ENCODE results near the gene WDR4. TPM values are rescaled to one million over a fixed set of nuclear protein-coding genes. Genes with fewer than 3 reads are reported as not detected.
"Not testable (repeated sequence)": the region's sequence is repeated elsewhere in the genome, so short reads cannot be mapped to it uniquely, and the experiment has no call there.

WDR4 gene
- total RNA-seq, 1 donor from 2014 or later = 6.5 TPM

DNA sequence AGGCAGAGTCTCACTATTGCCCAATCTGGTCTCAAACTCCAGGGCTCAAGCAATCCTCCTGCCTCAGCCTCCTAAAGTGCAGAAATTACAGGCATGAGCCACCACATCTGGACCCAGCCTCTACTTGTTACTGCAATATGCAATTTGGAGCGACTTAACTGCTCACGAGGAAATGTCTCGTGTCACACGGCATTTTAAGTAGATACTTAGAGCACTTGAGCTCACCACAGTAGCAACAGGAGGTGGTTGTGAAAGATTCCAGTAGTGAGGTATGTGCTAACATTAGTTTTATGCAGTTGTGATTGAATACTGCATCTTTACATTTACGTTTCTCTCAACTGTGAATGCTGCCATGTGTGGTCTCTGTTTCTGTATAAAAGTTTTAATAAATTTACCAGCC lies 8.0 kb upstream of the WDR4 start:
- intact Hi-C loops (cut with DNase I) = no loop called here
- ATAC-seq = no peak
- no peak for DNase-seq (ENCODE audit: missing footprints)

DNA sequence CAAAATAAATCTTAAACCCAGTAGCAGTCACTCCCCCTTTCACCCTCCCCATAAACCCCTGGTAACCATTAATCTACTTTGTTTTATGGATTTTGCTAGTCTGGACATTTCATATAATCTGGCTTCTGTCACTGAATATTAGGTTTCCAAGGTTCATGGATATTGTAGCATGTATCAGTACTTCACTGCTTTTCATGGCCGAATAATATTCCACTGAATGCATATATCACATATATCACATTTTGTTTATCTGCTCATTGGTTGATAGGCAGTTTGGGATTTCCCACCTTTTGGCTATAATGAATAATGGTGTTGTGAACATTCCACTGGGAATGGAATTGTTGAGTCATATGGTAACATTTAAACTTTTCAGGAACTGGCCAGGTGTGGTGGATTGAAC lies 4.6 kb upstream of the WDR4 start:
- intact Hi-C loops (cut with DNase I) = no loop called here
- DNase-seq (ENCODE audit: missing footprints) = no peak
- no peak for ATAC-seq

DNA sequence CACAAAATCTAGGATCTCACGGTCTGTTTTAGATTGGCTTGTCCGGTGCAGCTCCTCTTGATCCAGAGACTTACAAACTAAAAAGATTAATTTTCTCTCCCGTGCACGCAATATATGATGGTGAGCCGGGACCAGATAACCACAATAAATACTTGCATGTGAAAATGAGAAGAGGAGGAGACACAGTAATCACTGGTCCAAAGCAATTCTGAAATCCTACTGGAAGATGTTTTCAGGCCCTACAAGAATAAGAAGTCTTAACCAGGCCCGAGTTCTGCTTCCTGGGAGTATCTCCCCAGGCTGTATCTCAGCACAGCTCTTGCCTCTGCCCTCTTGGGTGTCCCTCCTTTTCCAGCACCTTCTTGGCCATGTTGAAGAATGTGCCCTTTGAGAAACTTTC lies 1.0 kb upstream of the WDR4 start:
- DNase-seq (ENCODE audit: missing footprints) (no peak), ATAC-seq (no peak)
- intact Hi-C loops (cut with DNase I) = no loop called here

DNA sequence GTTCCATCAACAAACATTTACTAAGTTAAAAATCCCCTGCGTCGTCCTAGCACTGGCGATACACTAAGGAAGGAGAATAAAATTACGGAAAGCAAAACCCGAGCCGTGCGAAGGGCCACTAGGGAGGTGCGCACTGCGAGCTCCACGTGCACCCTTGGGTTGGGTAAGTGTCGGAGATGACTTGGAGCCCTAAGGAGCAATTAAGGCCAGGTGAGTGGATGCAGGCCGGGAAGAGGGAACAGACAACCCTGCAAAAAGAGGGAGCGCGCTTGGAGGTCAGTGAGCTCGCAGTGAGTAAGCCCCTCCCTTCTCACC lies 704 bp downstream of the WDR4 start:
- DNase-seq (ENCODE audit: missing footprints) (no peak), ATAC-seq (no peak)
- intact Hi-C loops (cut with DNase I) = no loop called here

- peak; percentile 60 for DNase-seq (ENCODE audit: missing footprints)
- intact Hi-C loops (cut with DNase I); ATAC-seq: not testable (repeated sequence)
Observed at GRCh38 chr21:42875811-42876210, 3.5 kb downstream of the WDR4 start.

DNA sequence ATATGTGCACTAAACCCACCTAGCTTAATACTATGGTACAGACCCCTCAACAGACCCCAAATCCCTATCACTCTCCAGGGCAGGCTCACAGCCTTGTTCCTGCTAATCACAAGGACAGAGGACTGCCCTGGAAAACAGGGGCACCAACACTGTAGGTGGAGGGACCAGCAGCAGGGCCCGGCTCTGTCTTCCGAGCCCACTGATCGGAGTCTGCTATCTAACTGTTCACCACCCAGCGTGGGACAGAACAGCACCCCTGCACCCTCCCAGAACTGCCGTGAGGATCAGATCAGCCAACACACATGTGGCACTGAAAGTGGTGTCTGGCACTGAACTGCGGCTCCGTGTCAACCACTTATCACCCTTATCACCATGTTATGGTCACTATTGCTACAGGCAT lies 6.2 kb downstream of the WDR4 start:
- intact Hi-C loops (cut with DNase I) = no loop called here
- peak; percentile 13 for DNase-seq (ENCODE audit: missing footprints)
- ATAC-seq = no peak

DNA sequence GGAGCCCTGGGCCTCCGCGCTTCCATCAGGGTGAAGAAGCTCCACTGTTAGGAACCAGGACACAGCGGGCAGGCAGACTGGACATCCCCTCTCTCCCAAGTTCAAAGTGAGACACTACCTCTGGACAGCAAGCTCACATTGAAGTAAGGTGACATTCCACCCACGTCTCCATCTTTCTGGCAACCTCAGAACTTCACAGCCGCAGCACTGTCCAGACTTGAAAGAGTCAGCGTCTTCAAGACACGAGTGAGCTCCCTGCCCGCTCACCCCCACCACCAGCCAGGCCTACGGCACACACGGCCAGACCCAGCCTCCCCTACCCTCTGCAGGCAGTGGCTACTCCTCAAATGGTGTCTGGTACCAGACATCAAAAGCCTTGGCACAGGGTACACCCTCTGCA lies 11.1 kb downstream of the WDR4 start:
- intact Hi-C loops (cut with DNase I) = no loop called here
- DNase-seq (ENCODE audit: missing footprints) (peak; percentile 11), ATAC-seq (no peak)

DNA sequence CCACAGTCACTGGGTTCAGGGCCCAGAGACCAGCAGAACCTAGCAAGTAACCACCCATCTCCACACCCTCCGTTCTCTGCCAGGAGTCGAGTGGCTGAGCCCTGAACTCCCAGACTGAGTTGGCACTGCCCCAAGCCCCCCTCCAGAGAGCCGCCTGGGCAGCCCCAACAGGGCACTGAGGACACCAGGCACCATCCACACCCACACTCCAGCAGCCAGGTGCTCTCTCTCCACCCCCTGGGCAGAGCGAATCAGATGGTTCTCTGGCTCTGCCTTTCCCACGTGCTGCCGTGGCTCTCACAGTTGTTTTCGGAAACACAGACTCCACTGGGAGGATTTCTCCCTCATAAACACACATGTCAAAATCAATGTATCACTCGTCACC lies 13.6 kb downstream of the WDR4 start:
- peak; percentile 76 for DNase-seq (ENCODE audit: missing footprints)
- peak; percentile 67 for ATAC-seq
- intact Hi-C loops (cut with DNase I) = no loop called here

GRCh38 chr21:42864815-42865775 lies 14.2 kb downstream of the WDR4 start:
- intact Hi-C loops (cut with DNase I) = no loop called here
- ATAC-seq = peak; percentile 38
- DNase-seq (ENCODE audit: missing footprints) = peak; percentile 72

DNA sequence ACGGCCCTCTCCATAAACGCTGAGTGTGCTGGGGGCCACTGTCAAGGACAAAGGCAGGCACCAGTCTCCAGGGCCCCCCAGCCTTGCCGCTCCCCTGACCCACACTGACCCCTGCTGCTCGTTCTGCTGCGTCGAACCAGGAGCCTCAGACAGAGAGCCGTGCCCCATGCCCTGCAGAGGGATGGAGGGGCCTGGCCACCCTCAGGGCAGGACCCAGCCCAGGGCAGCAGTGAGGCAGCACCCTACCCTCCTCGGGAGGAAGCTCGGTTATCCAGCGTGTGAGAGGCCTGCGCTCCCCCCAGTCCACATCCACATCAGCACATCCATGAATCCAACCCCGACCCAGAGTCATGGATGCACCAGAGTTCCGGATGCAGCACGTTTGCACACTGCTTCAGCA lies 15.1 kb downstream of the WDR4 start:
- intact Hi-C loops (cut with DNase I) = no loop called here
- DNase-seq (ENCODE audit: missing footprints) (peak; percentile 45), ATAC-seq (no peak)

DNA sequence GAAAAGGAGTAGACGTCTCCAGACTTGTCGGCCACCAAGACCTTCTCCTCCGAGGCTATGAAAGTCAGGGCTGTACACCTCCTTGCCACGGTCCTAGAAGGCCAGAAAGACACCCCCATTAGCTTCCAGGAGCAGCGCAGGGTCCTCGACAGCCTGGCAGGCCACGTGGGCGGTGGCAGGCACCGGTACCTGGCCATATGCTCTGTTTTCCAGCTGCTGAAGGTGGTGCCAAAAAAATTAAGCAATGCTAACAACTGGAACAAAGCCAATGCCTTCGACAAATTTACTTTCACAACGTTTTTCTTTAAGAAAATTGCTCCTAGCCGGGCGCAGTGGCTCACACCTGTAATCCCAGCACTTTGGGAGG lies 15.9 kb downstream of the WDR4 start:
- ATAC-seq (no peak), DNase-seq (ENCODE audit: missing footprints) (peak; percentile 3)
- intact Hi-C loops (cut with DNase I) = no loop called here

DNA sequence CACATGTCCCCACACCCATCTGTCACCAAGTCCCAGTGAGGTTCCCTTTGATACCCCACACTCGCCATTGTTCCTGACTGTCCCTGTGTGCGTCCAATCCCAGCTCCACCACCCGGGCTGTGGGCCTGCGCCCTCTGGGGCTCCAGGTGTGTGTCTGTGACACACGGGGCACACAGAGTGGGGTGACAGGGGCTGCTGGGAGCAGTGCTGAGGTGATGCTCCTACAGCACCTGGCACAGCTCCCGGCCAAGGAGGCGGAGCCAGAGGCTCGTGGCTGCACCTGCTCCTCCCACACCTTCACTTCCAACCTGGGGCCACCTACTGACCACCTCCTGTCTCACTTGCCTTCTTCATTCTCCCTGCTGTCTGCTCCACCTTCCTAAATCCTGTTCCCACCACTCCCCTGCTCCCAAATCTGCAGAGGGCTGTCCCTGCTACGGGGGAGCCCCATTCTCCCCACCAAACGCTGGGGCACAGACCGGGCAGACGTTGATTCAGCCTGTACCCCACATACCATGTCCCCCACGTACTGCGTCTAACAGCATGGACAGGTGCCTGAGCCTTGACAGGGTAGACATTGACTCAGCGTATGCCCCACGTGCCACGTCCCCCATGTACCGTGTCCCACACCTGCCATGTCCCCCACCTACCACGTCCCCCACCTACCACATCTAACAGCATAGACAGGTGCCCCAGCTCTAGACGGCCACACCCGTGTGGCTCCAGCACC lies 16.4 kb downstream of the WDR4 start:
- ATAC-seq (no peak), DNase-seq (ENCODE audit: missing footprints) (peak; percentile 48)

DNA sequence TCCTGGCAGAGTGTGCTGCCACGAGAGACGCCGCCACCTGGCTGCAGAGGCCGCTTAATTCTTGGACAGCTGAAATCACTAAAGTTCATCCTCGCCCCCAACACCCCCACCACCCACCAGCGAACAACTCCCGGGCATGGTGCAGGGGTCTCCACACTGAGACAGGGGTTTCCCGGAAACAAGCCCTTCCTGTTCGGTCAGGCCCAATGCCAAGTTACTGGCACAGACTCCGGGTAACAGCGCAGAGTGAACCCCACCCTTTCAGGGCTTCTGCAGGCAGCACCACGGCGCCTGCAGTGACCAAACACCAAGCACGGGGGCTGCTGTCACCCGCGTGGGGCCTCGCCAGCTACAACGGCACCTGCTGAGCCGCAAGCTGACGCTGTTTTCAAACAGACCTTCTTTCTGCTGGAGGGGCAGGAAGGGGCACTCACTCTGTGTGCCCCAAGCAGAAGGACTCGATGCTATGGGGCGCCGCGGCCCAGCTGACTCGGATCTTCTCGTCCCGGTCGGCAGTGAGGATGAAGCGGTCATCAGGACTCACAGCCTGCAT lies 17.4 kb downstream of the WDR4 start:
- intact Hi-C loops (cut with DNase I) = no loop called here
- DNase-seq (ENCODE audit: missing footprints) = peak; percentile 58
- ATAC-seq = no peak

More for the DNA sequence above, 16.4 kb downstream of the WDR4 start:
- intact Hi-C loops (cut with DNase I) = no loop called here

- no peak for ATAC-seq
- intact Hi-C loops (cut with DNase I) = no loop called here
- peak; percentile 9 for DNase-seq (ENCODE audit: missing footprints)
Observed at GRCh38 chr21:42861311-42861847, 18.0 kb downstream of the WDR4 start.

GRCh38 chr21:42860345-42860744 lies 19.0 kb downstream of the WDR4 start:
- intact Hi-C loops (cut with DNase I) = no loop called here

DNA sequence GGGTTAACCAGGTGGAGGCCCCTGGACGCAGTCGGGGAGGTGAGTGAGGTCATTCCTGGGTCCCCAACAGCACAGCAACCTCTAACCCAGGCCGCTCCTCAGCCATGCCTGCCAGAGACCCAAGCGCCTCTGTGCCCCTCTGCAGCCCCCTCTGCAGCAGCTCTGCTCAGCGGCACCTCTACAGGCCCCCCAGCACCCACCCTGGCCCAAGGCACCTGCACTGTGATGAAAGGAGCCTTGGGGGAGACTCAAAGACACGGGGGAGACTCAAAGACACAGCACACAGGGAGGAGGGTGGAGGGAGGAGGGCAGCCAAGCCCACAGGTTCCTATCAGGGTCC lies 19.5 kb downstream of the WDR4 start:
- ATAC-seq = no peak
- no peak for DNase-seq (ENCODE audit: missing footprints)
- intact Hi-C loops (cut with DNase I) = no loop called here

More at GRCh38 chr21:42860345-42860744, 19.0 kb downstream of the WDR4 start:
- ATAC-seq (no peak), DNase-seq (ENCODE audit: missing footprints) (peak; percentile 57)

DNA sequence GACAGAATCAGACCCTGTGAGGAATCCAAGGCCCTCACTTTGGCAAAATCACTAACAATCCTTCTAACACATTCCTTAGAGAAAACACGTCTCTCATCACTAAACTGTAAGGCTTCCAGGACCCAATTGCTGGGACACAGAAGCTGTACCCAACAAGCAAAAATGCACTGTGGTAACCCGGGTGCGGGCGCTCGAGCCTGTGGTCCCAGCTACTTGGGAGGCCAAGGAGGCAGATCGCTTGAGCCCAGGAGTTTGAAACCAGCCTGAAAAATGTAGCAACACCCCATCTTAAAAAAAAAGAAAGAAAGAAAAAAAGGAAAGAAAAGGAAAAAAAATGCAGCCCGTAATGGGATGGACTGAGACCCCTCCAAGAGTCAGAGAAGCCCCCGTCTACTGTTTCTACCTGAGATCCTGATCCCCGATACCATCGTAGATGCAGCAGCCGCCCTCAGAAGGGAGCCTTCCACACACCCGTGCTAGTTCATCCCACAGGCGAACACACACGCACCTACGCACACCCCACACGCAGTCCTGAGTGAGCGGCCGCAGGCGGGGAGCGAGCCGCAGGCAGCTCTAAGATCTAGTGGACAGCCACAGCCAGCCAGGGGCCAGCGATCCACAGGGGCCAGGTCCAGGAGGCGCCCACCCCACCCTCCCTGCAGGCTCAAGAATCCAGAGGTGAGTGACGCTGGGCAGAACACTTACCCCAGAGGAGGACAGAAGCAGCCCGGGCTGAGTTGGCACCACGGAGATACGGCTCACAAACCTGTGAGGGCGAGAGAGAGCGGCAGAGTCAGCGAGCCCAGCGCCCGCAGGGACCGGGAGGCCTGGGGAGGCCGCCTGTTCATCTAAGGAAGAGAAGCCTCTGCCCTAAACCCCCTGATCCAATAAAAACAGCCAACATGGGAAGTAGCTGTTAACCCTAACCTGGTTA lies 20.1 kb downstream of the WDR4 start:
- DNase-seq (ENCODE audit: missing footprints) (peak; percentile 44), ATAC-seq (no peak)
- intact Hi-C loops (cut with DNase I) = no loop called here

- DNase-seq (ENCODE audit: missing footprints) = peak; percentile 53
- ATAC-seq = no peak
- intact Hi-C loops (cut with DNase I) = no loop called here
Observed at GRCh38 chr21:42858185-42858847, 21.0 kb downstream of the WDR4 start.
